Measurements from ENCODE around the gene OSBPL5. TPM values are rescaled to one million over a fixed set of nuclear protein-coding genes. Genes with fewer than 3 reads are reported as not detected.

OSBPL5 gene
- total RNA-seq, 1 experiment from 2014 or later: 16.1 TPM

GRCh38 chr11:3170756-3171650 is 5.9 kb upstream of the OSBPL5 start:
- Mint-ChIP-seq H3K9me3 (peaks cover 0 to 6% of the 10 kb centered on the region in 2 experiments; a peak in 2 of 5 replicates), H3K4me3 (no peak overlapping the region), H3K4me1 (peaks cover 11 to 13% of the 10 kb centered on the region in 2 experiments), H3K36me3 (ENCODE audit: insufficient read depth in 1 of 3, low read depth in 3 of 3) (0 out of 7 replicates have a peak, but pooled peaks cover 0 to 4% (median 0%) of the 10 kb centered on the region in 3 experiments), H3K27ac (no peak overlapping the region), H3K27me3 (ENCODE audit: low read depth) (peaks cover 58% of the 10 kb centered on the region)
- Histone ChIP-seq H4K91ac (ENCODE audit: insufficient read length, low read depth, low read length) (no peak overlapping the region), H2BK12ac (ENCODE audit: insufficient read length, low read depth, low read length) (no peak overlapping the region), H3K18ac (ENCODE audit: insufficient read length, low read depth, low read length) (no peak overlapping the region), H2AK5ac (ENCODE audit: insufficient read length, low read length) (no peak overlapping the region), H2BK120ac (ENCODE audit: low read depth, low read length, poor library complexity, severe bottlenecking) (no peak overlapping the region), H3T11ph (ENCODE audit: low read length) (no peak overlapping the region), H3K79me2 (ENCODE audit: insufficient read depth, low read length) (no peaks in the 10 kb centered on the region), H3K9me3 (ENCODE audit: control insufficient read depth, low read depth, low read length) (no peaks in the 10 kb centered on the region), H2BK5ac (ENCODE audit: insufficient read length, low read length) (no peak overlapping the region), H4K5ac (ENCODE audit: insufficient read length, low read depth, low read length) (no peak overlapping the region), H2AFZ (ENCODE audit: low read length) (no peak overlapping the region), H2BK20ac (ENCODE audit: low read depth, low read length, poor library complexity, severe bottlenecking) (no peak overlapping the region), H3K14ac (ENCODE audit: insufficient read depth, low read length) (no peak overlapping the region), H4K8ac (replicated peaks; ENCODE audit: insufficient read length, low read depth, low read length) (no peak overlapping the region), H2BK15ac (ENCODE audit: low read depth, low read length) (no peak overlapping the region), H3K27me3 (ENCODE audit: insufficient read depth, low read length) (peaks cover 2% of the 10 kb centered on the region; the same call in 1 of the 2 replicates), H3K4me1 (ENCODE audit: insufficient read depth, low read length) (no peaks in the 10 kb centered on the region; the same call in 1 of the 2 replicates), H3K9ac (ENCODE audit: extremely low read depth, insufficient read length, low read length) (no peak overlapping the region), H4K20me1 (ENCODE audit: control insufficient read depth, insufficient read depth, insufficient read length) (no peaks in the 10 kb centered on the region), H3K79me1 (ENCODE audit: insufficient read depth, low read depth, low read length, poor library complexity, severe bottlenecking) (no peaks in the 10 kb centered on the region), H3K27ac (ENCODE audit: insufficient read length, low read depth, low read length) (no peak overlapping the region), H3K4ac (ENCODE audit: low read depth, low read length) (no peak overlapping the region), H3K23ac (ENCODE audit: insufficient read length, low read depth, low read length) (no peak overlapping the region), H3K56ac (ENCODE audit: insufficient read length, low read depth, low read length) (no peak overlapping the region), H3K4me2 (ENCODE audit: insufficient read depth, insufficient read length, low read length) (no peak overlapping the region), H3K23me2 (ENCODE audit: insufficient read length, low read depth, low read length, poor library complexity, severe bottlenecking) (no peaks in the 10 kb centered on the region)
- TF ChIP-seq, protein P1, sequence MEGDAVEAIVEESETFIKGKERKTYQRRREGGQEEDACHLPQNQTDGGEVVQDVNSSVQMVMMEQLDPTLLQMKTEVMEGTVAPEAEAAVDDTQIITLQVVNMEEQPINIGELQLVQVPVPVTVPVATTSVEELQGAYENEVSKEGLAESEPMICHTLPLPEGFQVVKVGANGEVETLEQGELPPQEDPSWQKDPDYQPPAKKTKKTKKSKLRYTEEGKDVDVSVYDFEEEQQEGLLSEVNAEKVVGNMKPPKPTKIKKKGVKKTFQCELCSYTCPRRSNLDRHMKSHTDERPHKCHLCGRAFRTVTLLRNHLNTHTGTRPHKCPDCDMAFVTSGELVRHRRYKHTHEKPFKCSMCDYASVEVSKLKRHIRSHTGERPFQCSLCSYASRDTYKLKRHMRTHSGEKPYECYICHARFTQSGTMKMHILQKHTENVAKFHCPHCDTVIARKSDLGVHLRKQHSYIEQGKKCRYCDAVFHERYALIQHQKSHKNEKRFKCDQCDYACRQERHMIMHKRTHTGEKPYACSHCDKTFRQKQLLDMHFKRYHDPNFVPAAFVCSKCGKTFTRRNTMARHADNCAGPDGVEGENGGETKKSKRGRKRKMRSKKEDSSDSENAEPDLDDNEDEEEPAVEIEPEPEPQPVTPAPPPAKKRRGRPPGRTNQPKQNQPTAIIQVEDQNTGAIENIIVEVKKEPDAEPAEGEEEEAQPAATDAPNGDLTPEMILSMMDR (conservative IDR thresholded peaks at IDR 0.05): no peak
- WGBS (ENCODE audit: extremely low coverage, insufficient read length, low lambda C conversion rate): no CpG with 5 or more reads among the region's 24 CpGs
- no peak for DNase-seq
